ENCODE data around the gene FBXW5.
A peak's percentile ranks its signal among the peaks of the same experiment; 100 is the strongest.

GRCh38 chr9:136991993-136992818, 47.7 kb upstream of the FBXW5 start, which contains the start of gene PAXX:
- TF ChIP-seq FOXA3 (CRISPR knock-in tag; conservative IDR thresholded peaks at IDR 0.05 in 1 of 2, IDR thresholded peaks at IDR 0.05 in 1 of 2) (peak in 1 of 2 experiments; percentile 63; a peak in 1 of 4 replicates), JUN (IDR thresholded peaks at IDR 0.05; ENCODE audit: borderline replicate concordance, low read depth, low read length) (no peak; the same call in 1 of the 2 replicates), JUN (CRISPR knock-in tag; IDR thresholded peaks at IDR 0.05; ENCODE audit: borderline replicate concordance) (peak; percentile 69; the same call in 1 of the 2 replicates), SAFB2 (IDR thresholded peaks at IDR 0.05; ENCODE audit: borderline replicate concordance, low read depth, low read length, severe bottlenecking) (no peak), ZNF140 (CRISPR knock-in tag; IDR thresholded peaks at IDR 0.05) (no peak), NRF1 (conservative IDR thresholded peaks at IDR 0.05 in 1 of 2, IDR thresholded peaks at IDR 0.05 in 1 of 2) (peak; percentile 14 to 74), CBX8 (IDR thresholded peaks at IDR 0.05; ENCODE audit: borderline replicate concordance, extremely low read depth, low read depth, low read length, poor library complexity, severe bottlenecking) (no peak), PCBP1 (IDR thresholded peaks at IDR 0.05; ENCODE audit: low read depth, low read length, poor library complexity, severe bottlenecking) (peak; percentile 50)

All from K562 (cell line).